B cell (primary cell): ENCODE data around the gene GUCD1. TPM values are rescaled to one million over a fixed set of nuclear protein-coding genes. Genes with fewer than 3 reads are reported as not detected.

Experiments used
- ATAC-seq: fragments of 200-7000 bp; cut with Tn5 transposase; one replicate; pipeline ENCODE4 v1.10.0; 2021; ENCODE audit warnings: low read depth, mild to moderate bottlenecking, moderate number of reproducible peaks, moderate library complexity
- CTCF ChIA-PET: fragments of 350-600 bp; sonication (Branson Sonifier 250); formaldehyde crosslinking; loops from one replicate; lab custom pipeline; 2021; ENCODE audit warnings: antibody characterized with exemption, inconsistent platforms; lab: Charles Lee
- POLR2A ChIA-PET: fragments of 350-600 bp; sonication (Branson Sonifier 250); formaldehyde crosslinking; loops from one replicate; lab custom pipeline; 2021; ENCODE audit warnings: antibody characterized with exemption; lab: Charles Lee
- DNase-seq: peaks from one replicate; pipeline ENCODE4 v3.0.0; 2013
- H2AFZ ChIP-seq: 2 replicates; pipeline ENCODE4 v1.6.1; 2012; ENCODE audit warnings: mild to moderate bottlenecking, low read depth, low read length; ENCODE audit not compliant: insufficient read depth, poor library complexity, severe bottlenecking
- H3K27ac ChIP-seq, 2 donors: 1 replicate in 1 of 2; 2 replicates in 1 of 2; pipeline ENCODE4 v1.5.1; 2012 to 2013; ENCODE audit warnings: low read length in 2 of 2, mild to moderate bottlenecking in 2 of 2, moderate library complexity in 1 of 2
- H3K27me3 ChIP-seq, 4 experiments: fragments of 200-600 bp in 1 of 4; sonication (generic) in 1 of 4; replicated peaks in 1 of 4; 1 replicate in 2 of 4; 2 replicates in 2 of 4; pipeline versions ENCODE4 v1.6.1 to v1.7.0; 2013 to 2016; ENCODE audit warnings: low read length in 3 of 4, mild to moderate bottlenecking in 2 of 4, mixed read lengths in 1 of 4, moderate library complexity in 1 of 4; ENCODE audit not compliant: insufficient read depth in 4 of 4, control insufficient read depth in 3 of 4; ENCODE audit errors: control extremely low read depth in 1 of 4
- H3K36me3 ChIP-seq, 2 experiments: replicated peaks in 1 of 2; 1 replicate in 1 of 2; 2 replicates in 1 of 2; pipeline versions ENCODE4 v1.6.1 to v1.7.1; 2013; ENCODE audit warnings: low read length in 1 of 2; ENCODE audit not compliant: insufficient read depth in 2 of 2, control insufficient read depth in 1 of 2; ENCODE audit errors: control extremely low read depth in 1 of 2, extremely low read depth in 1 of 2
- H3K4me1 ChIP-seq, 2 donors: fragments of 200-600 bp in 1 of 2; sonication (generic) in 1 of 2; 1 replicate in 1 of 2; 2 replicates in 1 of 2; pipeline versions ENCODE4 v1.5.1 to v1.6.1; 2013 to 2017; ENCODE audit warnings: low read length in 2 of 2; ENCODE audit not compliant: control insufficient read depth in 2 of 2, insufficient read depth in 2 of 2
- H3K4me2 ChIP-seq: replicated peaks from 2 replicates; pipeline ENCODE3; 2012; ENCODE audit warnings: mild to moderate bottlenecking, low read depth, low read length; ENCODE audit not compliant: poor library complexity, severe bottlenecking
- H3K4me3 ChIP-seq, 5 experiments: fragments of 200-600 bp in 1 of 5; sonication (generic) in 1 of 5; 1 replicate in 3 of 5; 2 replicates in 2 of 5; pipeline versions ENCODE4 v1.5.1 to v1.7.0; 2011 to 2016; ENCODE audit warnings: low read length in 4 of 5, mild to moderate bottlenecking in 4 of 5, low read depth in 2 of 5, control low read depth in 1 of 5, moderate library complexity in 1 of 5; ENCODE audit not compliant: insufficient read depth in 1 of 5; ENCODE audit errors: control extremely low read depth in 1 of 5, extremely low read depth in 1 of 5
- H3K79me2 ChIP-seq: fragments of 200-600 bp; sonication (generic); one replicate; pipeline ENCODE4 v1.6.0; 2016; ENCODE audit warnings: low read length; ENCODE audit not compliant: control insufficient read depth, insufficient read depth
- H3K9ac ChIP-seq: fragments of 200-600 bp; sonication (generic); 2 replicates; pipeline ENCODE4 v1.6.1; 2017; ENCODE audit warnings: mild to moderate bottlenecking, low read length, moderate library complexity
- H3K9me3 ChIP-seq, 3 donors: one replicate each; pipeline versions ENCODE4 v1.6.1 to v1.7.1; 2013; ENCODE audit warnings: low read length in 2 of 3; ENCODE audit not compliant: control insufficient read depth in 2 of 3, insufficient read depth in 1 of 3; ENCODE audit errors: control extremely low read depth in 1 of 3
- H4K20me1 ChIP-seq: 2 replicates; pipeline ENCODE4 v1.6.0; 2012; ENCODE audit warnings: mild to moderate bottlenecking, low read length; ENCODE audit not compliant: insufficient read depth, control insufficient read depth, poor library complexity, severe bottlenecking
- H3K27ac Mint-ChIP-seq: one replicate; pipeline ENCODE4 v1.8.0; 2021; ENCODE audit warnings: mixed read lengths
- H3K27me3 Mint-ChIP-seq: one replicate; pipeline ENCODE4 v1.8.0; 2021; ENCODE audit warnings: mixed read lengths
- H3K4me1 Mint-ChIP-seq: one replicate; pipeline ENCODE4 v1.8.0; 2021; ENCODE audit warnings: mixed read lengths
- H3K4me3 Mint-ChIP-seq: one replicate; pipeline ENCODE4 v1.8.0; 2021; ENCODE audit warnings: mixed read lengths
- H3K9me3 Mint-ChIP-seq: one replicate; pipeline ENCODE4 v1.8.0; 2022; ENCODE audit warnings: mixed read lengths; ENCODE audit not compliant: insufficient read depth
- CTCF ChIP-seq: fragments of 200-600 bp; IDR thresholded peaks from one replicate; pipeline ENCODE4 v1.8.0; 2022; ENCODE audit warnings: antibody characterized with exemption, mild to moderate bottlenecking
- EZH2 ChIP-seq: IDR thresholded peaks from 2 replicates; pipeline ENCODE4 v1.6.1; 2012; ENCODE audit warnings: borderline replicate concordance, low read depth, mild to moderate bottlenecking, moderate library complexity, low read length; ENCODE audit not compliant: insufficient read depth, poor library complexity, severe bottlenecking
- WGBS: methylation state at CpG from one replicate; pipeline ENCODE4 v1.1.5; 2013; ENCODE audit warnings: missing lambda C conversion rate; ENCODE audit not compliant: insufficient coverage; 5-methylcytosine and 5-hydroxymethylcytosine counted together
- intact Hi-C: fragments of 100-400 bp; cut with micrococcal nuclease; formaldehyde crosslinking; loops from one replicate; pipeline ENCODE4 v1.10.0; 2022
- polyA plus RNA-seq: library from polyadenylated mRNA; depleted of rRNA; stranded (reverse); fragments of >200 nt; gene quantifications from 2 replicates; pipeline ENCODE4 v1.2.3, GENCODE V29; 2012
- total RNA-seq, 2 donors: library from RNA; stranded (reverse); fragments of 120-200 nt in 1 of 2; gene quantifications; 1 replicate in 1 of 2; 2 replicates in 1 of 2; pipeline versions ENCODE4 v1.2.3 to v1.2.4, GENCODE V29; 2013 to 2022

Gene GUCD1
- total and polyA plus RNA-seq, 2 donors (not counting 1 experiment from before 2014, with no cell fraction given): 257 to 378 TPM

GRCh38 chr22:24500277-24500820, 54.6 kb downstream of the GUCD1 start:
- WGBS: 79% methylated on average over 14 of the region's 16 CpGs
- TF ChIP-seq CTCF (no peak), EZH2 (no peak)
- CTCF ChIA-PET: interaction anchor here (11.5 kb wide), 1 partner anchor 76 kb away, joined by 173 read pairs; the partner anchor contains the start of gene ADORA2A
- Histone ChIP-seq H3K4me2 (no peak overlapping the region), H2AFZ (no peak overlapping the region), H3K9me3 (peaks cover 0 to under 1% (median 0%) of the 10 kb centered on the region in 3 donors), H3K36me3 (no peaks in the 10 kb centered on the region), H3K27me3 (peaks cover 0 to 9% (median 3%) of the 10 kb centered on the region in 4 experiments), H3K9ac (no peak overlapping the region), H4K20me1 (no peaks in the 10 kb centered on the region), H3K27ac (no peak overlapping the region), H3K4me3 (no peak overlapping the region), H3K4me1 (peaks cover 16% of the 10 kb centered on the region in 2 donors), H3K79me2 (no peaks in the 10 kb centered on the region)
- Mint-ChIP-seq H3K9me3 (no peaks in the 10 kb centered on the region), H3K27ac (no peak overlapping the region), H3K27me3 (peaks cover 13% of the 10 kb centered on the region), H3K4me1 (peaks cover 23% of the 10 kb centered on the region), H3K4me3 (no peak overlapping the region)
- intact Hi-C loops: no loop called here
- ATAC-seq (no peak), DNase-seq (no peak)
- POLR2A ChIA-PET: interaction anchor here (0.5 kb wide), 1 partner anchor 82 kb away, joined by 3 read pairs; no protein-coding TSS in a partner anchor

GRCh38 chr22:24499706-24500276, 55.1 kb downstream of the GUCD1 start:
- H3K9ac ChIP-seq: no peak overlapping the region
- POLR2A ChIA-PET: interaction anchor here (0.5 kb wide), 1 partner anchor 82 kb away, joined by 3 read pairs; no protein-coding TSS in a partner anchor

More at GRCh38 chr22:24499706-24500276, 55.1 kb downstream of the GUCD1 start:
- no peak overlapping the region for H3K4me3 Mint-ChIP-seq
- H3K4me2 ChIP-seq: no peak overlapping the region
- no peaks in the 10 kb centered on the region for H3K36me3 ChIP-seq
- 83% methylated on average over 8 of the region's 10 CpGs for whole genome bisulfite sequencing
- no peak for DNase-seq
- CTCF ChIA-PET: interaction anchor here (11.5 kb wide), 1 partner anchor 75 kb away, joined by 173 read pairs; the partner anchor contains the start of gene ADORA2A
- H4K20me1 ChIP-seq: no peaks in the 10 kb centered on the region
- no peak overlapping the region for H3K27ac ChIP-seq
- peaks cover 15% of the 10 kb centered on the region for H3K27me3 Mint-ChIP-seq
- H3K4me3 ChIP-seq: no peak overlapping the region
- H3K9me3 ChIP-seq: peaks cover 0 to 6% (median 0%) of the 10 kb centered on the region in 3 donors
- H3K4me1 ChIP-seq: peaks cover 16 to 18% of the 10 kb centered on the region in 2 donors
- no peak for ATAC-seq
- peaks cover 0 to 15% (median 6%) of the 10 kb centered on the region in 4 experiments for H3K27me3 ChIP-seq
- no peaks in the 10 kb centered on the region for H3K79me2 ChIP-seq
- TF ChIP-seq CTCF: no peak
- TF ChIP-seq EZH2: no peak
- H2AFZ ChIP-seq: no peak overlapping the region
- intact Hi-C loops: no loop called here
- H3K4me1 Mint-ChIP-seq: peaks cover 23% of the 10 kb centered on the region
- H3K27ac Mint-ChIP-seq: no peak overlapping the region
- no peaks in the 10 kb centered on the region for H3K9me3 Mint-ChIP-seq
